ENCODE data around the gene HSD17B8. TPM values are rescaled to one million over a fixed set of nuclear protein-coding genes. Genes with fewer than 3 reads are reported as not detected.

Gene HSD17B8
- total RNA-seq, 6 donors from 2014 or later = 8.2 to 39.3 (median 28.7) TPM

DNA sequence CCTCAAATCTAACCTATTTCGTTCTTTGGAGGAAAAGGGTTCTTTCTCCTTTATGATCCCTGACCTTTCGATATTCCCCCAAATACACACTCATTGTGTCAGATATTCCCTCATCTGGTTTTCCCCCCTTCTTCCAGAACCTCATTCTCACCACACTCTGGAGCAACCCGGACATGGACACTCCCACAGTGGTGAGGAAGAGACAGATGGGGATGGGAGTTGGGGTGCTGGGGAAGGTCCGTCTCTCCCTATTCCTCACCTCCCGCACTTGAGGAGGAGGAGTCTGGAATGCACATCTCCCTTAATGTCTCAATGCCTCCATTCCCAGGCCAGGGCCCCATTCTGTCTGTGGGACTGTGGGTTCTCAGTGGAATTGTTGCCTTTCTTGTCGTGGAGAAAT lies 2.5 kb upstream of the HSD17B8 start:
- peaks cover 12 to 30% (median 21%) of the 10 kb centered on the region in 4 donors for H3K36me3 ChIP-seq
- H3K9me3 ChIP-seq = no peaks in the 10 kb centered on the region
- peaks cover 51 to 74% (median 56%) of the 10 kb centered on the region in 4 donors for H3K4me1 ChIP-seq
- TF ChIP-seq, protein P1, sequence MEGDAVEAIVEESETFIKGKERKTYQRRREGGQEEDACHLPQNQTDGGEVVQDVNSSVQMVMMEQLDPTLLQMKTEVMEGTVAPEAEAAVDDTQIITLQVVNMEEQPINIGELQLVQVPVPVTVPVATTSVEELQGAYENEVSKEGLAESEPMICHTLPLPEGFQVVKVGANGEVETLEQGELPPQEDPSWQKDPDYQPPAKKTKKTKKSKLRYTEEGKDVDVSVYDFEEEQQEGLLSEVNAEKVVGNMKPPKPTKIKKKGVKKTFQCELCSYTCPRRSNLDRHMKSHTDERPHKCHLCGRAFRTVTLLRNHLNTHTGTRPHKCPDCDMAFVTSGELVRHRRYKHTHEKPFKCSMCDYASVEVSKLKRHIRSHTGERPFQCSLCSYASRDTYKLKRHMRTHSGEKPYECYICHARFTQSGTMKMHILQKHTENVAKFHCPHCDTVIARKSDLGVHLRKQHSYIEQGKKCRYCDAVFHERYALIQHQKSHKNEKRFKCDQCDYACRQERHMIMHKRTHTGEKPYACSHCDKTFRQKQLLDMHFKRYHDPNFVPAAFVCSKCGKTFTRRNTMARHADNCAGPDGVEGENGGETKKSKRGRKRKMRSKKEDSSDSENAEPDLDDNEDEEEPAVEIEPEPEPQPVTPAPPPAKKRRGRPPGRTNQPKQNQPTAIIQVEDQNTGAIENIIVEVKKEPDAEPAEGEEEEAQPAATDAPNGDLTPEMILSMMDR (IDR thresholded peaks at IDR 0.05) = no peak
- no peak for TF ChIP-seq POLR2A (IDR thresholded peaks at IDR 0.05)
- no peak for TF ChIP-seq POLR2AphosphoS5 (IDR thresholded peaks at IDR 0.05)
- TF ChIP-seq EP300 (IDR thresholded peaks at IDR 0.05) = no peak
- no peaks in the 10 kb centered on the region for H3K27me3 ChIP-seq
- H3K27ac ChIP-seq = peak overlapping the region in 2 of 4 donors; percentile 97 to 99
- WGBS, 2 donors = 82 to 91% methylated on average over 6 of the region's 6 CpGs
- DNase-seq (no peak), ATAC-seq (ENCODE audit: low FRiP score in 2 of 2) (no peak)
- peak overlapping the region in 3 of 4 donors; percentile 69 to 93 (median 85) for H3K4me3 ChIP-seq

DNA sequence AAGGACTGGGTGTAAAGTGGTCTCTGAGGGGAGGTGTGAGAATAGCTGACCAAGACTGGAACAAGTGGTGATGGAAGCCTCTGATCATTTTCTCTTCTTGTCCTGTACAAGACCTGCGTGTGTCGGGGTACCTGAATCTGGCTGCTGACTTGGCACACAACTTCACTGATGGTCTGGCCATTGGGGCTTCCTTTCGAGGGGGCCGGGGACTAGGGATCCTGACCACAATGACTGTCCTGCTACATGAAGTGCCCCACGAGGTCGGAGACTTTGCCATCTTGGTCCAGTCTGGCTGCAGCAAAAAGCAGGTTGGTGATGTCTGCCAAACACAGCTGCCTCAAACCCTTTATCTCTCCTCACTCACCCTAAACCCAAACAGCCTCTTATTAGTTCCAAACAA lies 1.7 kb upstream of the HSD17B8 start:
- no peak for DNase-seq
- TF ChIP-seq EP300 (IDR thresholded peaks at IDR 0.05) (no peak), POLR2A (IDR thresholded peaks at IDR 0.05) (no peak), POLR2AphosphoS5 (IDR thresholded peaks at IDR 0.05) (no peak)
- TF ChIP-seq, protein P1 (IDR thresholded peaks at IDR 0.05) = no peak
- Histone ChIP-seq H3K4me3 (no peak overlapping the region), H3K36me3 (peaks cover 9 to 22% (median 19%) of the 10 kb centered on the region in 4 donors), H3K27ac (no peak overlapping the region), H3K9me3 (no peaks in the 10 kb centered on the region), H3K4me1 (peaks cover 56 to 79% (median 59%) of the 10 kb centered on the region in 4 donors), H3K27me3 (no peaks in the 10 kb centered on the region)
- ATAC-seq (ENCODE audit: low FRiP score in 2 of 2) = no peak
- WGBS, 2 donors = 79 to 93% methylated on average over 6 of the region's 6 CpGs

DNA sequence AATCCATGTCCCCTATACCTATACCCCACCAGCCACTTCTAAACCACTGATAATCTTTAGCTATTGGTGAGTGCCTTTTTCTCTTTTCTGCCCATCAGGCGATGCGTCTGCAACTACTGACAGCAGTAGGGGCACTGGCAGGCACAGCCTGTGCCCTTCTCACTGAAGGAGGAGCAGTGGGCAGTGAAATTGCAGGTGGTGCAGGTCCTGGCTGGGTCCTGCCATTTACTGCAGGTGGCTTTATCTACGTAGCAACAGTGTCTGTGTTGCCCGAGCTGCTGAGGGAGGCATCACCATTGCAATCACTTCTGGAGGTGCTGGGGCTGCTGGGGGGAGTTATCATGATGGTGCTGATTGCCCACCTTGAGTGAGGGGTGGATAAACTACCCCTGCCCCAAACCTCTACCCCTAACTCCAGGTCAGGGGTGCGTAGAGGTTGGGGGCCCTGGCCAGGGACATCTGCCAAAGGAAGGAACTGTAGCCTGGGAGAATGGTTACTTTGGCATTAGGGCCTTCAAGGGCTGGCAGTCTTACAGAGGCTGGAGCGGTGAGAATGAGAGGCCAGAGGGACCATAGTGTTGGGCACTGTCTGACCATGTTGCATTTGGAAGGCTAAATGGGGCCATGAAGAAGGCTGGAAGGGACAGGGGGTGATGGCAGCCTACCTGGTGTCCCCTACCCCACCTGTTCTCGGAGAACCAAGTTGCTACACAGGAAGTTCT lies 851 bp upstream of the HSD17B8 start:
- no peak for ATAC-seq (ENCODE audit: low FRiP score in 2 of 2)
- no peak for DNase-seq
- H3K27ac ChIP-seq = no peak overlapping the region
- WGBS, 2 donors = 89 to 90% methylated on average over 4 to 7 of the region's 7 CpGs
- H3K27me3 ChIP-seq = no peaks in the 10 kb centered on the region
- no peak overlapping the region for H3K4me3 ChIP-seq
- H3K9me3 ChIP-seq = no peaks in the 10 kb centered on the region
- peaks cover 49 to 73% (median 51%) of the 10 kb centered on the region in 4 donors for H3K4me1 ChIP-seq
- peaks cover 9 to 22% (median 19%) of the 10 kb centered on the region in 4 donors for H3K36me3 ChIP-seq
- no peak for TF ChIP-seq EP300 (IDR thresholded peaks at IDR 0.05)
- TF ChIP-seq, protein P1 (IDR thresholded peaks at IDR 0.05) = no peak
- TF ChIP-seq POLR2AphosphoS5 (IDR thresholded peaks at IDR 0.05) = no peak
- TF ChIP-seq POLR2A (IDR thresholded peaks at IDR 0.05) = no peak

DNA sequence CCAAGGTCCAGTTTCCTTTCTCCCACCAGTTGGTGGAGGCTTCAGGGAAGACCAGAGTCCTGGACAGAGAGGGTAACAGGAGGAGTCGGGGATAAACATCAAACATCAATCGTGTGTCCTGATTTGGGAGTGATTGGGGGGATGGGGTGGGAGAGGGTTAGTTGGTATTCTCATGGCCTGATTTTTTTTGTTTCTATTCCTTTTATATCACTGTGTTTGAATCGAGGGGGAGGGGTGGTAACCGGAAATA lies 365 bp upstream of the HSD17B8 start:
- Histone ChIP-seq H3K27me3 (no peaks in the 10 kb centered on the region), H3K4me3 (peak overlapping the region in 3 of 4 donors; percentile 63 to 80 (median 78)), H3K9me3 (no peaks in the 10 kb centered on the region), H3K27ac (no peak overlapping the region), H3K4me1 (peaks cover 50 to 73% (median 51%) of the 10 kb centered on the region in 4 donors), H3K36me3 (peaks cover 9 to 22% (median 19%) of the 10 kb centered on the region in 4 donors)
- 7 to 10% methylated on average over 4 of the region's 4 CpGs for WGBS, 2 donors
- no peak for DNase-seq
- TF ChIP-seq POLR2AphosphoS5 (IDR thresholded peaks at IDR 0.05) = no peak
- TF ChIP-seq, protein P1 (IDR thresholded peaks at IDR 0.05) = no peak
- no peak for TF ChIP-seq EP300 (IDR thresholded peaks at IDR 0.05)
- TF ChIP-seq POLR2A (IDR thresholded peaks at IDR 0.05) = no peak
- ATAC-seq (ENCODE audit: low FRiP score in 2 of 2) = no peak
